HG03103 (cell line): Measurements from ENCODE around the gene HOXC4.
"Not testable (repeated sequence)": the region's sequence is repeated elsewhere in the genome, so short reads cannot be mapped to it uniquely, and the experiment has no call there.

Experiments used
- ATAC-seq: cut with Tn5 transposase; IDR thresholded peaks from one replicate; pipeline ENCODE4 v1.9.1; 2021; ENCODE audit warnings: low read depth; ENCODE audit not compliant: unreplicated experiment

Gene HOXC4

GRCh38 chr12:54039417-54040147 lies 14.1 kb upstream of the HOXC4 start:
- no peak for ATAC-seq

- no peak for ATAC-seq
Observed at GRCh38 chr12:54040148-54040494, 13.5 kb upstream of the HOXC4 start.

GRCh38 chr12:54040648-54041047 lies 13.0 kb upstream of the HOXC4 start:
- ATAC-seq: no peak

GRCh38 chr12:54041097-54041690 lies 12.4 kb upstream of the HOXC4 start:
- no peak for ATAC-seq

- ATAC-seq: not testable (repeated sequence)
Observed at GRCh38 chr12:54042033-54042432, 11.6 kb upstream of the HOXC4 start.

- ATAC-seq: no peak
Observed at GRCh38 chr12:54042970-54043853, 10.4 kb upstream of the HOXC4 start.

GRCh38 chr12:54044425-54045103 lies 9.1 kb upstream of the HOXC4 start:
- no peak for ATAC-seq

- no peak for ATAC-seq
Observed at GRCh38 chr12:54045401-54045800, 8.2 kb upstream of the HOXC4 start.

GRCh38 chr12:54045868-54046521 lies 7.6 kb upstream of the HOXC4 start:
- ATAC-seq: no peak

GRCh38 chr12:54046809-54047159 lies 6.9 kb upstream of the HOXC4 start:
- no peak for ATAC-seq

- no peak for ATAC-seq
Observed at GRCh38 chr12:54047160-54047963, 6.3 kb upstream of the HOXC4 start.

- ATAC-seq: no peak
Observed at GRCh38 chr12:54047964-54048303, 5.7 kb upstream of the HOXC4 start.

GRCh38 chr12:54048406-54049093 lies 5.1 kb upstream of the HOXC4 start:
- no peak for ATAC-seq

GRCh38 chr12:54049108-54049507 lies 4.5 kb upstream of the HOXC4 start:
- no peak for ATAC-seq

- no peak for ATAC-seq
Observed at GRCh38 chr12:54050482-54050810, 3.2 kb upstream of the HOXC4 start.

- ATAC-seq: no peak
Observed at GRCh38 chr12:54051026-54051842, 2.4 kb upstream of the HOXC4 start.

GRCh38 chr12:54051874-54052437 lies 1.7 kb upstream of the HOXC4 start:
- no peak for ATAC-seq

- no peak for ATAC-seq
Observed at GRCh38 chr12:54052438-54053002, 1.1 kb upstream of the HOXC4 start.
